Measurements from ENCODE around the gene ZNF385B. TPM values are rescaled to one million over a fixed set of nuclear protein-coding genes. Genes with fewer than 3 reads are reported as not detected.
A peak's percentile ranks its signal among the peaks of the same experiment; 100 is the strongest.

ZNF385B gene
- total and polyA plus RNA-seq, 8 donors, result 1.8 to 41.4 (median 3.5) TPM; not detected in 1

- Histone ChIP-seq H3K4me1 (no peaks in the 10 kb centered on the region), H3K9me3 (no peaks in the 10 kb centered on the region), H3K27me3 (no peaks in the 10 kb centered on the region), H3K27ac (no peak overlapping the region), H3K36me3 (no peaks in the 10 kb centered on the region), H3K4me3 (no peak overlapping the region)
- WGBS, 5 donors, result 62 to 82% (median 68%) methylated on average over 1 of the region's 1 CpG
- no peak for TF ChIP-seq EP300 (IDR thresholded peaks at IDR 0.05)
- TF ChIP-seq POLR2A (IDR thresholded peaks at IDR 0.05), result no peak
- TF ChIP-seq POLR2AphosphoS5 (IDR thresholded peaks at IDR 0.05), result no peak
- intact Hi-C loops (cut with DNase I; ENCODE audit: low total_unique reads), result no loop called here
- no peak for DNase-seq
These were observed 91.4 kb downstream of the ZNF385B start for GRCh38 chr2:179770029-179770428.

GRCh38 chr2:179769323-179769722, 92.1 kb downstream of the ZNF385B start:
- no peaks in the 10 kb centered on the region for H3K4me1 ChIP-seq
- intact Hi-C loops (cut with DNase I; ENCODE audit: low total_unique reads), result no loop called here
- 74 to 83% (median 78%) methylated on average over 8 of the region's 8 CpGs for WGBS, 5 donors
- H3K9me3 ChIP-seq, result peaks cover 0 to 2% (median 0%) of the 10 kb centered on the region in 4 donors
- H3K36me3 ChIP-seq, result no peaks in the 10 kb centered on the region
- no peak for TF ChIP-seq CTCF (IDR thresholded peaks at IDR 0.05)
- TF ChIP-seq POLR2A (IDR thresholded peaks at IDR 0.05), result no peak
- TF ChIP-seq POLR2AphosphoS5 (IDR thresholded peaks at IDR 0.05), result no peak
- no peak for TF ChIP-seq EP300 (IDR thresholded peaks at IDR 0.05)
- H3K27me3 ChIP-seq, result no peaks in the 10 kb centered on the region
- H3K27ac ChIP-seq, result no peak overlapping the region
- DNase-seq, result no peak
- H3K4me3 ChIP-seq, result no peak overlapping the region

- Histone ChIP-seq H3K9me3 (peaks cover 0 to 5% (median 2%) of the 10 kb centered on the region in 4 donors), H3K36me3 (no peaks in the 10 kb centered on the region), H3K4me3 (no peak overlapping the region), H3K27me3 (no peaks in the 10 kb centered on the region), H3K4me1 (no peaks in the 10 kb centered on the region), H3K27ac (no peak overlapping the region)
- no peak for TF ChIP-seq EP300 (IDR thresholded peaks at IDR 0.05)
- intact Hi-C loops (cut with DNase I; ENCODE audit: low total_unique reads), result no loop called here
- DNase-seq, result peak in 1 of 2 donors; percentile 60
- 20 to 47% (median 26%) methylated on average over 1 of the region's 1 CpG for WGBS, 5 donors
These were observed 92.6 kb downstream of the ZNF385B start for GRCh38 chr2:179768765-179769164.

- H3K27ac ChIP-seq, result no peak overlapping the region
- intact Hi-C loops (cut with DNase I; ENCODE audit: low total_unique reads), result no loop called here
- 54 to 75% (median 59%) methylated on average over 2 of the region's 2 CpGs for WGBS, 5 donors
These were observed 95.7 kb downstream of the ZNF385B start for GRCh38 chr2:179765666-179766065.

GRCh38 chr2:179764710-179765109, 96.7 kb downstream of the ZNF385B start:
- no peak overlapping the region for H3K27ac ChIP-seq
- no peaks in the 10 kb centered on the region for H3K4me1 ChIP-seq
- intact Hi-C loops (cut with DNase I; ENCODE audit: low total_unique reads), result no loop called here
- TF ChIP-seq POLR2AphosphoS5 (IDR thresholded peaks at IDR 0.05) (no peak), POLR2A (IDR thresholded peaks at IDR 0.05) (no peak), EP300 (IDR thresholded peaks at IDR 0.05) (no peak), CTCF (IDR thresholded peaks at IDR 0.05) (no peak)
- H3K27me3 ChIP-seq, result no peaks in the 10 kb centered on the region
- H3K9me3 ChIP-seq, result peaks cover 0 to 8% (median 2%) of the 10 kb centered on the region in 4 donors
- H3K4me3 ChIP-seq, result no peak overlapping the region
- no peaks in the 10 kb centered on the region for H3K36me3 ChIP-seq
- no peak for DNase-seq
- 90 to 97% (median 94%) methylated on average over 1 of the region's 1 CpG for WGBS, 5 donors

More at GRCh38 chr2:179765666-179766065, 95.7 kb downstream of the ZNF385B start:
- Histone ChIP-seq H3K4me1 (no peaks in the 10 kb centered on the region), H3K4me3 (no peak overlapping the region), H3K36me3 (no peaks in the 10 kb centered on the region), H3K9me3 (peaks cover 0 to 8% (median 2%) of the 10 kb centered on the region in 4 donors), H3K27me3 (no peaks in the 10 kb centered on the region)
- TF ChIP-seq CTCF (IDR thresholded peaks at IDR 0.05) (no peak), POLR2A (IDR thresholded peaks at IDR 0.05) (no peak), POLR2AphosphoS5 (IDR thresholded peaks at IDR 0.05) (no peak), EP300 (IDR thresholded peaks at IDR 0.05) (no peak)
- DNase-seq, result no peak

Data from stomach (tissue), 9 donors.